Activated CD8-positive, alpha-beta T cell treated with anti-CD3 and anti-CD28 coated beads for 36 hours (primary cell): Measurements from ENCODE around the gene PI4KA. TPM values are rescaled to one million over a fixed set of nuclear protein-coding genes. Genes with fewer than 3 reads are reported as not detected.

Experiments
- ATAC-seq: fragments of 200-7000 bp; cut with Tn5 transposase; one replicate; pipeline ENCODE4 v1.10.0; 2021; ENCODE audit warnings: mild to moderate bottlenecking, moderate library complexity
- CTCF ChIA-PET: fragments of 350-600 bp; sonication (Branson Sonifier 250); formaldehyde crosslinking; loops from one replicate; lab custom pipeline; 2021; ENCODE audit warnings: antibody characterized with exemption; lab: Charles Lee
- POLR2A ChIA-PET: fragments of 350-600 bp; sonication (Branson Sonifier 250); formaldehyde crosslinking; loops from one replicate; lab custom pipeline; 2021; ENCODE audit warnings: antibody characterized with exemption; lab: Charles Lee
- DNase-seq: peaks from one replicate; pipeline ENCODE4 v3.0.0-alpha.2; 2020
- H3K27ac Mint-ChIP-seq: one replicate; pipeline ENCODE4 v1.8.0; 2021; ENCODE audit warnings: mild to moderate bottlenecking, mixed read lengths
- H3K27me3 Mint-ChIP-seq: one replicate; pipeline ENCODE4 v1.8.0; 2021; ENCODE audit warnings: mixed read lengths
- H3K36me3 Mint-ChIP-seq: one replicate; pipeline ENCODE4 v1.8.0; 2021; ENCODE audit warnings: low read depth, mixed read lengths
- H3K4me1 Mint-ChIP-seq: one replicate; pipeline ENCODE4 v1.8.0; 2021; ENCODE audit warnings: low read depth, mixed read lengths
- H3K4me3 Mint-ChIP-seq: one replicate; pipeline ENCODE4 v1.8.0; 2021; ENCODE audit warnings: mild to moderate bottlenecking, moderate library complexity, mixed read lengths
- H3K9me3 Mint-ChIP-seq: one replicate; pipeline ENCODE4 v1.8.0; 2021; ENCODE audit warnings: mixed read lengths
- CTCF ChIP-seq: fragments of 200-600 bp; IDR thresholded peaks from one replicate; pipeline ENCODE4 v1.8.0; 2022; ENCODE audit warnings: antibody characterized with exemption, mild to moderate bottlenecking
- intact Hi-C: fragments of 100-400 bp; cut with micrococcal nuclease; formaldehyde crosslinking; loops from one replicate; pipeline ENCODE4 v1.10.0; 2022
- total RNA-seq, 2 experiments: library from RNA; stranded (reverse); gene quantifications; one replicate each; pipeline ENCODE4 v1.2.3, GENCODE V29; 2021

The PI4KA gene
- total RNA-seq, 2 experiments from 2014 or later = 63.9 to 64.1 TPM

GRCh38 chr22:20890975-20891374 is 32.4 kb upstream of the PI4KA start:
- Mint-ChIP-seq H3K9me3 (no peaks in the 10 kb centered on the region), H3K27me3 (peaks cover 2% of the 10 kb centered on the region), H3K36me3 (peaks cover 5% of the 10 kb centered on the region), H3K4me3 (no peak overlapping the region), H3K27ac (no peak overlapping the region), H3K4me1 (no peaks in the 10 kb centered on the region)
- intact Hi-C loops = no loop called here
- POLR2A ChIA-PET = no interaction called here
- CTCF ChIA-PET = no interaction called here
- no peak for ATAC-seq
- no peak for DNase-seq
- TF ChIP-seq CTCF = no peak

GRCh38 chr22:20889904-20890540 is 31.4 kb upstream of the PI4KA start:
- DNase-seq (no peak), ATAC-seq (no peak)
- Mint-ChIP-seq H3K4me3 (no peak overlapping the region), H3K4me1 (no peaks in the 10 kb centered on the region), H3K27ac (no peak overlapping the region), H3K36me3 (peaks cover 5% of the 10 kb centered on the region), H3K27me3 (no peaks in the 10 kb centered on the region), H3K9me3 (no peaks in the 10 kb centered on the region)
- ChIA-PET POLR2A (no interaction called here), CTCF (no interaction called here)
- TF ChIP-seq CTCF = no peak
- intact Hi-C loops = no loop called here

- H3K36me3 Mint-ChIP-seq = peaks cover 9% of the 10 kb centered on the region
- ATAC-seq = no peak
- ChIA-PET POLR2A (no interaction called here), CTCF (no interaction called here)
- H3K4me1 Mint-ChIP-seq = no peaks in the 10 kb centered on the region
- H3K4me3 Mint-ChIP-seq = no peak overlapping the region
- no peaks in the 10 kb centered on the region for H3K27me3 Mint-ChIP-seq
- intact Hi-C loops = no loop called here
- H3K27ac Mint-ChIP-seq = no peak overlapping the region
- no peak for TF ChIP-seq CTCF
- no peak for DNase-seq
- H3K9me3 Mint-ChIP-seq = no peaks in the 10 kb centered on the region
These were observed 30.6 kb upstream of the PI4KA start for GRCh38 chr22:20889025-20889704.

- POLR2A ChIA-PET = no interaction called here
- Mint-ChIP-seq H3K36me3 (peaks cover 9% of the 10 kb centered on the region), H3K4me3 (no peak overlapping the region), H3K9me3 (no peaks in the 10 kb centered on the region), H3K4me1 (no peaks in the 10 kb centered on the region), H3K27me3 (no peaks in the 10 kb centered on the region), H3K27ac (no peak overlapping the region)
- ATAC-seq (no peak), DNase-seq (no peak)
- CTCF ChIA-PET = no interaction called here
- no peak for TF ChIP-seq CTCF
- intact Hi-C loops = no loop called here
These were observed 28.8 kb upstream of the PI4KA start for GRCh38 chr22:20887375-20887774.

GRCh38 chr22:20885557-20886323 is 27.1 kb upstream of the PI4KA start:
- Mint-ChIP-seq H3K36me3 (peaks cover 9% of the 10 kb centered on the region), H3K27ac (no peak overlapping the region), H3K4me1 (no peaks in the 10 kb centered on the region), H3K4me3 (no peak overlapping the region), H3K9me3 (no peaks in the 10 kb centered on the region), H3K27me3 (no peaks in the 10 kb centered on the region)
- CTCF ChIA-PET = interaction anchor here (0.7 to 2.0 kb wide), 18 partner anchors 9 to 216 kb away, joined by 3 to 6 read pairs (median 4); partner anchors contain the start of gene LZTR1
- DNase-seq = peak; percentile 64
- POLR2A ChIA-PET = interaction anchor here (0.5 to 0.9 kb wide), 2 partner anchors 20 to 1755 kb away, joined by 3 to 4 read pairs; no protein-coding TSS in a partner anchor
- ATAC-seq = peak; percentile 87
- intact Hi-C loops = no loop called here
- peak; percentile 86 for TF ChIP-seq CTCF
